ENCODE data around the gene ZNF423.

DNA sequence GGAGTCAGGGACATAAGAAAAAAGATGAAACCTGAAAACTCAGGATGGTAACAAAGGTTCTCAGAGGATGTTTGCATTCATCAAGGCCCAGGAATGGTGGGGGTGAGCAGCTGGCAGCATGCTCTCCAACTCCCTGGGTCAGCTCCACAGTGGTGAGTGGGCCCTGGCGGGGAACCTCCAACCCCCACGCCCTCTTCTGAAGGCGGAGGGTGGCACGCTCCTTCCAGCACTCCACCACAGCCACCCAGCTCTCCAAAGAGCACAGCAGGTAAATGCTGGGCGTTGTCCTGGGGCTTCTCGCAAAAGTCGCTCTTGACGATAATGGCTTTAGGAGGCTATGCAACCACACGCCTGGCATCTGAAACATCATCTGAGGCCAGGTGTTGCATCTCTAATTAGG lies 308.5 kb downstream of the ZNF423 start:
- TF ChIP-seq SNRNP70 (IDR thresholded peaks at IDR 0.05; ENCODE audit: low read depth, low read length) (no peak), ZNF318 (CRISPR knock-in tag; IDR thresholded peaks at IDR 0.05) (no peak), KDM1A (CRISPR knock-in tag; IDR thresholded peaks at IDR 0.05) (no peak), ZBED4 (CRISPR knock-in tag; IDR thresholded peaks at IDR 0.05; ENCODE audit: borderline replicate concordance) (no peak), SMC3 (IDR thresholded peaks at IDR 0.05; ENCODE audit: low read length) (no peak), PHB2 (IDR thresholded peaks at IDR 0.05; ENCODE audit: partially characterized antibody) (no peak), ZKSCAN1 (IDR thresholded peaks at IDR 0.05; ENCODE audit: low read length) (no peak), ESRRA (CRISPR knock-in tag; IDR thresholded peaks at IDR 0.05; ENCODE audit: low read depth) (no peak), MTA3 (CRISPR knock-in tag; IDR thresholded peaks at IDR 0.05) (no peak), ETV5 (CRISPR knock-in tag; IDR thresholded peaks at IDR 0.05; ENCODE audit: borderline replicate concordance) (no peak)

Measured in HepG2 (cell line).